NCI-H2171 (cell line): ENCODE data around the gene HHIPL1.
"Not testable (repeated sequence)": the region's sequence is repeated elsewhere in the genome, so short reads cannot be mapped to it uniquely, and the experiment has no call there.

Experiments used
- DNase-seq: peaks from one replicate; lab custom pipeline; 2025; lab: John Stamatoyannopoulos, UW

The HHIPL1 gene

DNA sequence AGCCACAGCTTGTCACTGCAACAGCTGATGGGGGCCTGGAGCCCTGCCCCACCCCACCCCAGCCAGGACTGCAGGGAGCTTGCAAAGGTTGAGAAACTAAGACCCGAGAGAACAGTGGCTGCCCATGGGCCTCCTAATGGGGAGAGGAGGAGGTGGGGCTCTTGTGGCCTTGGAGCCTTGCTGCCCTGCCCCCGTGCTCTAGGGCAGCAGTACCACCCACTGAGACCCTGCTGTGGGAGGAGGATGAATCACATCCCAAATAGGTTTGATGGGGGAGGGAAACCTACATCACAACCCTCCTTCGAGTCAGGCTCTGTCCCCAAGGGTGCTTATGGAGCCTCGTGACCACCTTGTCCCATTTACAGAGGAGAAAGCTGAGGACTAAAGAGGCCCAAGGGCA, 15.9 kb downstream of the HHIPL1 start:
- DNase-seq: no peak

- DNase-seq: not testable (repeated sequence)
Observed at GRCh38 chr14:99661206-99661605, 16.3 kb downstream of the HHIPL1 start.

DNA sequence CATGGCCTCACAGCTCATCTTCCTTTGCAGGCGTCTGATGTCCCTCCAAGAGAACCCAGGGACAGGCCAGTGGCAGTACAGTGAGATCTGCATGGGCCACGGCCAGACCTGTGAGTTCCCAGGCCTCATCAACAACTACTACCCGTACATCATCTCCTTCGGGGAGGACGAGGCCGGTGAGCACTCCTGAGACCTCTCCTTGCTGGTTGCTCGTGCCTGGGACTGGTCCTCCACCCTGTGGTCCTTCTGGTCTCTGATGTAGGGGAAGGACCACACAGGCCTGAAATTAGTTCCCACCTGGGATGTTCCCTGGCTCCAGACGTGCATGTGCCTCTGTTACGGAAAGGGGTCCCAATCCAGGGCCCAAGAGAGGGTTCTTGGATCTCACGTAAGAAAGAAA, 17.9 kb downstream of the HHIPL1 start:
- no peak for DNase-seq

GRCh38 chr14:99663386-99664057, 18.6 kb downstream of the HHIPL1 start:
- DNase-seq: no peak

DNA sequence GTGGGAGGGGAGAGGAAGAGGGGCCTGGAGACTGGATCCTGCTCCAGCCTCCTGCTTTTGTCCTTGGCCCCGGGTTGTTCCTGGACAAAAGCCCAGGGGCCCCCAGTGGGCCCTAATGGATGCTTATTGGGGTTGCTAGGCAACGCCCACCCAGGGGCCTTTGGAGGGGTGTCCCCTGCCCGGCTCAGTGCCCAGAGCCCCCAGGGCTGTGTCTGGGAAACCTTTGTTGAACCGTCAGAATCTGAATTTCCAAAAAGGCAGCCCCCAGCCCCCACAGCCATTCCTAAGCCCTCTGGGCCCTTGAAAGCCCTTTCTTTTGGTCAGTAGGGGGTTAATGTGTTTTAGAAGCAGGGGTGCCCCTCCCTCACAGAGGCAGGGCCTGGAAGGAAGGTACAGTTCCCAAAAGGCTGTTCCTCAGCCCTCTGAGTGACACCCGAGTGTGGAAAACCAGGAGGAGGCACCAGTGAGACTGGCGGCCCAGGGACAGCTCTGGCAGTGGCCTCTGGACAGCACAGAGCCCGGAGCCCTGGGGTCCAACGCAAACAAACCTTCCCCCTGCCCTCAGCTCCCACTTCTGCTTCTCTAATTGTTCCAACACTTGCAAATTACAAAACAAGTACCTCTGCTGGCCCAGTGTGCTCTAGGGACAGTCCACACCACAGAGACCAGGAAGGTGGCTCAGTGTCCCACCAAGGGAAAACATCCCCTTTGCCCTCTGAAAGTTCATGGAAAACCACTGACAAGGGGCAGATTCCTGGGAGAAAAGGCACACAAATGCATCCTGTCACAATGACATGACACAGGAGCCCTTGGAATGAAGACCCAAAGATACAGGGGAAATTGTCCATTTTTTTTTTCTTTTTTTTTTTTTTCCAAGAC, 19.4 kb downstream of the HHIPL1 start:
- no peak for DNase-seq

GRCh38 chr14:99664937-99665273, 20.0 kb downstream of the HHIPL1 start:
- peak; percentile 3 for DNase-seq

DNA sequence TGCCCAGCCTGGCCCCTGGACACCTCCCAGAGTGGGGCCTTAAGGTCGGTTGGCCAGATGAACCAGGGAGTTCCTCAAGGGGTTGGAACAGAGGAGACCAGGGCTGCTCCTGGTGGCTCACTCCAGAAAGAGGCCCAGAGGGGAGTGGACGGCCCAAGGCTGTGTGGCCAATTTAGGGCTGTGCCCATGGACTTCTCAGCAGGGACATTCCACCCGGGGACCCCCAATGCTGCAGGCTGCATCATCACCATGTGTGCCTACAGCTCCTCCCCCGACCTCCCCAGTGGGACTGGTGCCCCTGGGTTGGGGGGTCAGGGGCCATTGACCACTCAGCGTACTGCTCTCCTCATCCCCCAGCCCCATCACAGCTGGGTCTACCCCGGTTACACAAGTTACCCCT, 21.6 kb downstream of the HHIPL1 start:
- DNase-seq: no peak

DNA sequence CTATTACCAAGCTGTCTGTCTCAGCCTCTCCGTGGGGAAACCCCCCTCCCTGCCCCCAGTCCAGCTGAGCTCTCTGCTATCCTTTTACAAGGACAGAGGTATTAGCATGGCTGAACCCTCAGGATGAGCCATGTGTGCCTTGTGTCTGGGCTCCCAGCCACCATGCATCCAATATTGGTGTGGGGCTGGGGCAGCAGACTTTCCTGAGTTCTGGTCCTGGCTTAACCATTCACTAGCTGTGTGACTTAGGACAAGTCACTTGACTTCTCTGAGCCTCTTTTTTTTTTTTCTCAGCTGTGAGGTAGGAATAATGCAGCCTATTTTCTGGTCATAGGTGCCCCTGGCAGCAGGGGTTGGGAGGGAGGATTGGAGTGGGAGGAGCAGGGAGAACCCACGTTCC, 22.1 kb downstream of the HHIPL1 start:
- DNase-seq: no peak

DNA sequence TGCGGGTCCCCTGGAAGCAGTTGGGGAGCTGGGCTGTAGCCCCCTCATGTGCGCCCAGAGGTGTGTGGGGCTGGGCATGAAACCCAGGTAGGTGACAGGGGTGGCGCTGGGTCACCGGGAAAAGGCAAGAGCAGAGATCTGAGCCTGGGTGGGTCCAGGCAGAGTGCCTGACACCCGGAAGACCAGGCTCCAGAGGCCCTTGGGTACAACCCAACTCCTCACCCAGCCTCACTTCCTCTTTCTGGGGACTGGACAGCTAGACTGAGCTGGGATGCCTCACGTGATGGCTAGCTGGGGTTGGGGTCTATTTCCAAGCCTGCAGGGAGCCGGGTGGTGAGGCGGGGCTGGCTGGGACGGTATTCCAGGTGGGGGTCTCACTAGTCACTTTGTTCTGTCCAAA, 22.9 kb downstream of the HHIPL1 start:
- no peak for DNase-seq

DNA sequence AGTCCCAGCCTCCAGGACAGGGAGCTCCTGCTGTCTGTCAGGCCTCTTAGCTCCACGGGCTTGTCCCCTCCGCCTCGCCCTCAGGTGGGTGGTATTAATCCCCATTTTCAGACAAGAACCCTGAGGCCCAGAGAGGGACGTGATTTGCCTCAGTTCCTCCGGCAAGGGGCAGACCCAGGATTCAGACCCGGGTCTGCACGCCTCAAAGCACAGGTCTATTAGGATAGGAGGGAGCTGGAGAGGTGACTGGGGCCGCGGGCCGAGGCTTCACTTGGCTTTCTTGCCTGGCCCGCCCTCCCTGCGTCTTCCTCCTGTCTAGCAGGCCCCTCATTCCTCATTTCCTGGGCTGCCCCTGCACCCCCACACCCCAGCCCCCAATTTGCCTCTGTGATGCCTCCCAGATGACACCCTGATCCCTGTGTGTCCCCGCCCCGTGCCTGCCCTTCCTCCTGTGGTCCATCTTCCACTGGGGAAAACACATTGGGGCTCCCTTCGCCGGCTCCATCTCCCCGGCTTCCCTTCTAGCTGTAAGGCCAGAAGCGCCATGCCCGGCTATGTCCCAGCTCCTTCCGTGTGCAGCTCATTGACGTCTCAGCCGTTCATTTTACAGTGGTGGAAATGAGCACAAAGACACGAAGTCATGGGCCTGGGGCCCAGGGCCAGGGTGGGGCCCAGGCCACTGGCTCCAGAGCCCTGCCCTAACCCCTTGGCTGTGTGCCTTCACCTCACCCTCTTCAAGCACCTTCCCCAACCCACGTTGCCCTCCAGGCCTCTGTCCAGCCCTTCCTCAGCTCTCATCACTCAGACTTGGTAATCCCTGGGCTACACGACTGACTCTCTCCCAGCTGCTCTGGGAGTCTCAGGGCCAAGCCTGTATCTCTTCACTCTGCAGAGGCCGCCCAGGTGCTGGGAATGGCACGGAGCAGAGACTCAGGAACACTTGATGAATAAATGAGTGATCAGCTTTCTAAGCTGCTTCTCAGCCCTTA, 23.7 kb downstream of the HHIPL1 start:
- no peak for DNase-seq

DNA sequence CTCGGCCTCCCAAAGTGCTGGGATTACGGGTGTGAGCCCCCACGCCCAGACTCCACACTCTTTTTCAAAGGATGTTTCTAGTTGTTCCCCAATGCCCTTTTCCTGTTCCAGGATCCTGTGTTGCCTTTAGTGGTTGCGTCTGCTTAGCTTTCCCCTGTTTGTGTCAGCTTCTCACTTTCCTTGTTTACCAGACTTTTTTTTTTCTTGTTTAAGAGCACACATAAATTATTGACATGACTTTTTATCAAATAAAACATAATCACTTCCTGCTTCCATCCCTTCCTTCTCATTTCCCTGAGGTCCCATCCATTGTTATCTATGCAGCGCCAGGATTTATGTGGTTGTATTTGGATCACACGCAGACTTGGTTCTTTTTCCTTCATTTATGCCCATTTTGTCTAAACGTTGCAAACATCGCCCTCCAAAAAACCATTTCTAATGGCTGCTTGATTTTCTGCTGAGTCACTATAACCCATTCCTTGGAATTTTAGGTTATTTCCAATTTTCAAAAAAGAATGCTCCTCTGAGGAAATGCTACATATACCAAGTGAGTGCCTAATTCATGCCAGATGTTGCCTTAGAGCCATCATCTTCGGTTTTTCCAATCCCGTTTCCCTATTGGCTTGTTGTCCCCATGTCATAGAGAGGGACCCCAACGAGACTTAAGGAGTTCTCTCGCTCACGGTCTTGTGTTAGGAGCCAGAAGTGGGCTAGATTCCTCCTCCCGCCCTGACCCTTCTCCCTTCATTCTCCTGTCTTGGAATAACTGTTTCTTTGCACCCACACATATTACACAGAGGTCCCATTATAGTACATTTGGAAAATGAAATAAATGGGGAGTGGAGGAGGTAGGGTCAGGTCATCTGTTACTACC, 25.7 kb downstream of the HHIPL1 start:
- DNase-seq: no peak

DNA sequence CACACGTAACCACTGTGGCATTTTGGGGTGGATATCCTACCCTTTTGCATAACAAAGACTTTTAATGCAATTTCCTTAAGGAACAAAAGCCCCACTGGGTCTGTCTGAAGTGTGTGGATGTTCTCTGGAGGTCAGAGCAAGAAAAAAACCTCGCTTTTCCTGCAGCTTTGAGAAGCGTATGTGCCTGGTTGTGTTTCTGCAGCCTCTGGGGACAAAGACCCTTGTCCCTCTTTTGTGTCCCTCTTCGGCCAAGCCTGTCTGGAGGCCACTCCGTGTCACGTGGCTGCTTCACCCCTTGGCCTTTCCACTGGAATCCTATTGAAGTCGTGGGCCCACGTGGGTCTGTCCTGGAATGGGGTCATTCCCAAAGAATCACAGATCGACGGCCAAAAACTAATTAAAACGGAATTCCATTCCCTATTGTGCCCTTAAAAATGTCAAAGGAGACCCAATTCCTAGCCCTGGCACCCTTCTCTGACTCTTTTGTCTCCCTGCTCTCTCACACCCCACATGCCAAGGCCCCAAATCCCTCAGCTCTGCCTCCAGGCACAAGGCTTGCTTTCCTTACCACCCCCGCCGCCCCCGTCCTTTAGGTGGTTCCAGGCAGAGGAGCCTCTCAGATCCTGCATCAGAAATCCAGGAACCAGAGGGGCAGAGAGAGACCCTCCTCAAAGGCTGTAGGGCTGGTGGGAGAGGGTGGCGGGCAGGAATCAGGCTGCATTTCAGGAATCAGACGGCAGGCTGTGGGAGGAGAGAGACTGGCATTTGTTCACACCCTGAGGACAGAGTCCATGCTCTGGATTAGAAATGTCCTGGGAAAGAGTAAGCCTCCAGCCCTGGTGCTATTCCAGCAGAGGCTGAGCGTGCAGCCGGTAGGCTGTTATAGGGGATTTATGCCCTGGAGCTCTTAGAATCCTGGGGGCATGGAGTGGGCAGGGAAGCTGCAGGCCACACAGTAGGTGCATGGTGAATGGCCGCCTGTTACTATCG, 26.6 kb downstream of the HHIPL1 start:
- DNase-seq: no peak

GRCh38 chr14:99672506-99673304, 27.8 kb downstream of the HHIPL1 start:
- no peak for DNase-seq

GRCh38 chr14:99673305-99674063, 28.6 kb downstream of the HHIPL1 start:
- no peak for DNase-seq

DNA sequence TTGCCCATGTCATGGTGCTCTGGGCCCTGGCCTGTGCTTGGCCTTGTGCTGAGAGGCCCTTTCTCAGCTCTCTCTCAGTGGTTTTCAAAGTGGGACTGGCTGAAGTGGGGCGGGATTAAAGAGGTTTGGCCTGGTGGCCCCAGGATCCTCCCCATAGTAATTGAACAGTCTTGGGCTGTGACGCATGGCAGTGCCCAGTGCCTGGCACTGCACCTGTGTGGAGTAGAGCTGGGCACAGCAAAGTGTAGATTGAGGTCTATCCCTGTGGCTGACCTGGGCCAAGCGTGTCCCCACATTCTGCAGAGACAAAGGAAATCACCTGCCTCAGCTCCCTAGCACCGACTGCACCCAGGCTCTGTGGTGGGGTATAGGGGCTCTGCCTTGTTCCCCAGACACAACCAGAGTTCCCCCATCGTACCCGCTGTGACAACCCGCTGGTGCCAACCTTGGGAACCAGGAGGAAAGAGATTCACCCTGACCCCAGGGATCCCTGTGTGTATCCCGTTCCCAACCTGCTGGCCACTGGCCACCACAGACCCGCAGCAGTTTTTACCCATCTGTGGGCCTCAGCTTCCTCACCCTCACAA, 29.2 kb downstream of the HHIPL1 start:
- no peak for DNase-seq

DNA sequence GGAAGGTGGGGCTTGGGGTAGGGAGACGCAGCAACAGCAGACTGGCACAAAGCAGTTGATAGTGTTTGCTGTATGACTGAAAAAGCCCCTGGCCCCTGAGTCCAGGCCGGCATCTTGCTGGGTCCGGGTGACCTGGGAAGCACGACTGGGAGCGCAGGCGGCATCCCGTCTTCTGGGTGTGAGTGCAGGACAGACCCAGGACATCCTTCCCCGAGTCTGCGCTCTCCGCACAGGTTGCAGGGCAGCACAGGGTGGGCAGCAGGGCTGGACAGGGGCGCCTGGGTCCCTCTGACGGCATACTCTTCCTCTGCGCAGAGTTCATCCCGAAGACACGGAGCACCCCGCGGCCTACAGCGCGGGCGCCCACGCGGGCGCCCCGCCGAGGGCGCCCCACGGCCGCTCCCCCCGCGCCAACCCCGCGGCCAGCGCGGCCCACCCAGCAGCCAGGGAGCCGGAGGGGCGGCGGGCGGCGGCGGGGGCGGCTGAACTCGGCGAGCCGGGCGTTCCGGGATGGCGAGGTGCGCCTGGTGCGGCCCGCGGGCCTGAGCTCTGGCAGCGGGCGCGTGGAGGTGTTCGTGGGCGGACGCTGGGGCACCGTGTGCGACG, 29.9 kb downstream of the HHIPL1 start:
- DNase-seq: no peak

DNA sequence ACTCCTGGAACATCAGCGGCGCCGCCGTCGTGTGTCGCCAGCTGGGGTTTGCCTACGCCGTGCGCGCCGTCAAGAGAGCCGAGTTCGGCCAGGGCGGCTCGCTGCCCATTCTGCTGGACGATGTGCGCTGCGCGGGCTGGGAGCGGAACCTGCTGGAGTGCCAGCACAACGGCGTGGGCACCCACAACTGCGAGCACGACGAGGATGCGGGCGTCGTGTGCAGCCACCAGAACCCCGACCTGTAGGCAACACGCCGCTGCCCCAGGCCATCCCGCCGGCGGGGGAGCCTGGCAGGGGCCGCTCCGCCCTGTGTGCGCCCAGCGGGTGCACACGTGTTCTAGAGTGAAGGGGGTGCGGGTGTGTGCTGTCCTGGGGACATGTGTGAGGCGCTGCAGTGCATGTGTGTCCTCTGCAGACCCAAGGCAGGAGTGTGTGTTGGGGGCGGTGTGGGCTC, 30.5 kb downstream of the HHIPL1 start:
- DNase-seq: no peak

DNA sequence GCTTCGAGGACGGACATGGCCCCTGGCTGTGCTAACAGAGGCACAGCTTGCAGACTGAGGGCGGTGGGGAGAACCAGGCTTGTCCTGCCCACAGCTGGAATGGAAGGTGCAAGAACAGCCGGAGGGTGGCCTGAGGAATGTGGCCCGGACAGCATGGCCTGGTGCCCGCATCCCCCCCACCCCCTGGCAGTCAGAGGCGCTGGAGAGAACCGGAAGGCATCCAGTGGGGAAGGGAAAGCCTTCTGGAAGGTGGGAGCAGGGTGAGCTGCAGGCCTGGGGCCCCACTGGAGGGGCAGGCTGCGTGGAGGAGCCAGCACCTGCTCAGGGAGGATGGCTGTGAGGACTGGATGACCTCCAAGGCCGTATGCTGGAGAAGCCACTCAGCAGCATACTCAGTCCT, 31.0 kb downstream of the HHIPL1 start:
- DNase-seq: no peak
